Endodermal cell (in vitro differentiated cells): Measurements from ENCODE around the gene AKAP3. TPM values are rescaled to one million over a fixed set of nuclear protein-coding genes. Genes with fewer than 3 reads are reported as not detected.

Experiments
- DNase-seq: peaks from one replicate; pipeline ENCODE4 v3.0.0-alpha.2; 2017
- H3K27ac ChIP-seq: 2 replicates; pipeline ENCODE4 v1.5.1; 2013; ENCODE audit warnings: mild to moderate bottlenecking, low read depth, low read length, moderate library complexity
- H3K27me3 ChIP-seq: 2 replicates; pipeline ENCODE4 v1.6.1; 2013; ENCODE audit warnings: mild to moderate bottlenecking, low read length, moderate library complexity; ENCODE audit not compliant: insufficient read depth, control insufficient read depth, poor library complexity, severe bottlenecking
- H3K36me3 ChIP-seq: 2 replicates; pipeline ENCODE4 v1.7.0; 2013; ENCODE audit warnings: mild to moderate bottlenecking, low read length, moderate library complexity; ENCODE audit not compliant: control insufficient read depth, insufficient read depth
- H3K4me1 ChIP-seq: one replicate; pipeline ENCODE4 v1.7.0; 2013; ENCODE audit warnings: low read length; ENCODE audit not compliant: control insufficient read depth, insufficient read depth
- H3K4me3 ChIP-seq: 2 replicates; pipeline ENCODE4 v1.5.1; 2013; ENCODE audit warnings: mild to moderate bottlenecking, low read length, moderate library complexity
- H3K9ac ChIP-seq: 2 replicates; pipeline ENCODE4 v1.6.1; 2013; ENCODE audit warnings: mild to moderate bottlenecking, low read length, moderate library complexity; ENCODE audit not compliant: poor library complexity, severe bottlenecking; ENCODE audit errors: extremely low read depth
- H3K9me3 ChIP-seq: 2 replicates; pipeline ENCODE4 v1.6.1; 2013; ENCODE audit warnings: mild to moderate bottlenecking, low read length, moderate library complexity; ENCODE audit not compliant: control insufficient read depth
- H3K27ac Mint-ChIP-seq: 2 replicates; pipeline ENCODE4 v1.8.0; 2020; ENCODE audit warnings: mixed read lengths
- H3K27me3 Mint-ChIP-seq: 2 replicates; pipeline ENCODE4 v1.8.0; 2021; ENCODE audit warnings: mild to moderate bottlenecking, mixed read lengths; ENCODE audit not compliant: insufficient read depth
- H3K36me3 Mint-ChIP-seq: 2 replicates; pipeline ENCODE4 v1.8.0; 2020; ENCODE audit warnings: low read depth, mixed read lengths
- H3K4me1 Mint-ChIP-seq: 2 replicates; pipeline ENCODE4 v1.8.0; 2020; ENCODE audit warnings: mixed read lengths
- H3K4me3 Mint-ChIP-seq: 2 replicates; pipeline ENCODE4 v1.8.0; 2020; ENCODE audit warnings: mild to moderate bottlenecking, moderate library complexity, mixed read lengths
- H3K9me3 Mint-ChIP-seq: 2 replicates; pipeline ENCODE4 v1.8.0; 2020; ENCODE audit warnings: mild to moderate bottlenecking, mixed read lengths
- WGBS, 2 experiments: methylation state at CpG; one replicate each; pipeline versions ENCODE4 v1.1.5 to v1.1.7; 2013; ENCODE audit warnings: missing lambda C conversion rate in 2 of 2, mixed read lengths in 1 of 2; ENCODE audit not compliant: insufficient coverage in 1 of 2, insufficient read length in 1 of 2; 5-methylcytosine and 5-hydroxymethylcytosine counted together
- total RNA-seq, 2 donors: library from RNA; stranded (reverse); fragmentation: NEBNext Ultra II Directional in 1 of 2; extraction: Animal tissue kit (Norgen Biotek cat#: 25700) in 1 of 2; gene quantifications; 2 replicates in 1 of 2; 3 replicates in 1 of 2; pipeline ENCODE4 v1.2.1, GENCODE V29; 2021
- TF ChIP-seq, protein P1 (sequence below): fragments of 200-600 bp; sonication (generic); conservative IDR thresholded peaks from 2 replicates; pipeline ENCODE4 v1.5.0; 2021; ENCODE audit warnings: antibody characterized with exemption, mild to moderate bottlenecking

The AKAP3 gene
- total RNA-seq, 2 donors from 2014 or later: 0.69 to 3.4 TPM

GRCh38 chr12:4567073-4567881 is 81.6 kb downstream of the AKAP3 start:
- H3K9me3 ChIP-seq: no peaks in the 10 kb centered on the region
- WGBS, 2 experiments: 90 to 100% methylated on average over 1 to 2 of the region's 3 CpGs
- H3K9ac ChIP-seq: no peak overlapping the region
- TF ChIP-seq, protein P1, sequence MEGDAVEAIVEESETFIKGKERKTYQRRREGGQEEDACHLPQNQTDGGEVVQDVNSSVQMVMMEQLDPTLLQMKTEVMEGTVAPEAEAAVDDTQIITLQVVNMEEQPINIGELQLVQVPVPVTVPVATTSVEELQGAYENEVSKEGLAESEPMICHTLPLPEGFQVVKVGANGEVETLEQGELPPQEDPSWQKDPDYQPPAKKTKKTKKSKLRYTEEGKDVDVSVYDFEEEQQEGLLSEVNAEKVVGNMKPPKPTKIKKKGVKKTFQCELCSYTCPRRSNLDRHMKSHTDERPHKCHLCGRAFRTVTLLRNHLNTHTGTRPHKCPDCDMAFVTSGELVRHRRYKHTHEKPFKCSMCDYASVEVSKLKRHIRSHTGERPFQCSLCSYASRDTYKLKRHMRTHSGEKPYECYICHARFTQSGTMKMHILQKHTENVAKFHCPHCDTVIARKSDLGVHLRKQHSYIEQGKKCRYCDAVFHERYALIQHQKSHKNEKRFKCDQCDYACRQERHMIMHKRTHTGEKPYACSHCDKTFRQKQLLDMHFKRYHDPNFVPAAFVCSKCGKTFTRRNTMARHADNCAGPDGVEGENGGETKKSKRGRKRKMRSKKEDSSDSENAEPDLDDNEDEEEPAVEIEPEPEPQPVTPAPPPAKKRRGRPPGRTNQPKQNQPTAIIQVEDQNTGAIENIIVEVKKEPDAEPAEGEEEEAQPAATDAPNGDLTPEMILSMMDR: no peak
- no peaks in the 10 kb centered on the region for H3K36me3 ChIP-seq
- no peak for DNase-seq
- peaks cover 16% of the 10 kb centered on the region for H3K27me3 ChIP-seq
- H3K9me3 Mint-ChIP-seq: no peaks in the 10 kb centered on the region
- no peak overlapping the region for H3K4me3 ChIP-seq
- H3K4me1 ChIP-seq: no peaks in the 10 kb centered on the region
- H3K4me1 Mint-ChIP-seq: peaks cover 3% of the 10 kb centered on the region
- H3K27ac Mint-ChIP-seq: no peak overlapping the region
- H3K27ac ChIP-seq: no peak overlapping the region
- H3K27me3 Mint-ChIP-seq: peaks cover 36% of the 10 kb centered on the region
- no peaks in the 10 kb centered on the region for H3K36me3 Mint-ChIP-seq
- no peak overlapping the region for H3K4me3 Mint-ChIP-seq

DNA sequence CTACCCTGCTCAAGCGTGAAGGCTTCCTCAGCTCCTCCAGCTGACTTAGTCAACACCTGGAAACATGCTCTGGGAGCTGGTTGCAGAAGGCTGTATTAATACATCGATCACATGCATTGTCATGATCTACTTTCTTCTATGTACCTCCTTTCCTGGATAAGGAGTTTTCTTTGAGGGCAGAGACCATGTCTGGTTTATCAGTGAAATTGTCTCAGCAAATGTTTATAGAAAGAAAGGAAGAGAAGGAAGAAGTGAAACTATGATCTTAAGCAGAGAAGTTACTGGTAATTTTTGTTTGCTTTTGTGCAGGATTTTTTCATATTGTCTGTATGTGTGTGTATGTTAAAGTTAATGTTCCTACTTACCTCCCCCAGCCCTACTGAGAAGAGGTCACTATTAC is 82.4 kb downstream of the AKAP3 start:
- Mint-ChIP-seq H3K9me3 (no peaks in the 10 kb centered on the region), H3K27ac (no peak overlapping the region), H3K36me3 (no peaks in the 10 kb centered on the region), H3K4me1 (peaks cover 8% of the 10 kb centered on the region), H3K4me3 (no peak overlapping the region), H3K27me3 (peaks cover 42% of the 10 kb centered on the region)
- H3K4me3 ChIP-seq: no peak overlapping the region
- no peak overlapping the region for H3K27ac ChIP-seq
- peaks cover 19% of the 10 kb centered on the region for H3K27me3 ChIP-seq
- TF ChIP-seq, protein P1: no peak
- no peaks in the 10 kb centered on the region for H3K4me1 ChIP-seq
- DNase-seq: no peak
- H3K9me3 ChIP-seq: no peaks in the 10 kb centered on the region
- H3K36me3 ChIP-seq: no peaks in the 10 kb centered on the region
- no peak overlapping the region for H3K9ac ChIP-seq
- WGBS, 2 experiments: 57 to 92% methylated on average over 1 to 2 of the region's 2 CpGs

Other genes starting within 250 kb of the AKAP3 start
- not detected for gene FGF6, start 203.2 kb downstream of the AKAP3 start, total RNA-seq
- 10 to 100 TPM; 58.3 to 77.8 TPM for gene RAD51AP1, start 110.2 kb downstream of the AKAP3 start, total RNA-seq
- 10 to 100 TPM; 10.9 to 16.6 TPM for gene DYRK4, start 86.8 kb downstream of the AKAP3 start, total RNA-seq
- gene NDUFA9, start 63 bp upstream of the AKAP3 start, total RNA-seq: 100 to 1,000 TPM in 1 of 2 donors, 10 to 100 TPM in 1; 55.3 to 158 TPM
- 10 to 100 TPM in 1 of 2 donors, 1 to 10 TPM in 1; 2.8 to 11.2 TPM for gene GALNT8, start 71.3 kb upstream of the AKAP3 start, total RNA-seq